Muscle of leg (tissue), 11 donors: ENCODE data around the gene CLDN15. TPM values are rescaled to one million over a fixed set of nuclear protein-coding genes. Genes with fewer than 3 reads are reported as not detected.

Source experiments
- DNase-seq: peaks from one replicate; pipeline ENCODE4 v3.0.0; 2013
- H3K27ac ChIP-seq: one replicate; pipeline ENCODE4 v1.5.1; 2013; ENCODE audit warnings: mild to moderate bottlenecking, low read length, control low read depth
- H3K27me3 ChIP-seq: one replicate; pipeline ENCODE4 v1.6.1; 2013; ENCODE audit warnings: low read length; ENCODE audit not compliant: control insufficient read depth, insufficient read depth
- H3K36me3 ChIP-seq: one replicate; pipeline ENCODE4 v1.6.1; 2013; ENCODE audit warnings: low read length; ENCODE audit not compliant: control insufficient read depth, insufficient read depth
- H3K4me1 ChIP-seq: one replicate; pipeline ENCODE4 v1.6.1; 2013; ENCODE audit warnings: low read length; ENCODE audit not compliant: control insufficient read depth, insufficient read depth
- H3K4me3 ChIP-seq: one replicate; pipeline ENCODE4 v1.5.1; 2013; ENCODE audit warnings: low read length, control low read depth
- H3K9me3 ChIP-seq: replicated peaks from 2 replicates; pipeline ENCODE4 v1.6.1; 2013; ENCODE audit warnings: low read depth, low read length; ENCODE audit not compliant: control insufficient read depth
- WGBS: methylation state at CpG from one replicate; pipeline ENCODE4 v1.1.5; 2013; ENCODE audit warnings: missing lambda C conversion rate; ENCODE audit not compliant: insufficient coverage; 5-methylcytosine and 5-hydroxymethylcytosine counted together
- polyA plus RNA-seq, 8 donors: library from polyadenylated mRNA; unstranded; fragments of 120-200 nt; gene quantifications; one replicate each; pipeline versions ENCODE4 v1.2.1 to v1.2.3, GENCODE V29; 2013; ENCODE audit warnings: inconsistent platforms in 1 of 8, low replicate concordance in 1 of 8; ENCODE audit not compliant: insufficient read length in 8 of 8, insufficient read depth in 1 of 8
- total RNA-seq: library from RNA; stranded (reverse); fragments of 120-200 nt; gene quantifications from one replicate; pipeline ENCODE4 v1.2.4, GENCODE V29; 2013

Gene CLDN15
- total and polyA plus RNA-seq, 9 donors, result 4.3 to 13.7 (median 6.6) TPM

DNA sequence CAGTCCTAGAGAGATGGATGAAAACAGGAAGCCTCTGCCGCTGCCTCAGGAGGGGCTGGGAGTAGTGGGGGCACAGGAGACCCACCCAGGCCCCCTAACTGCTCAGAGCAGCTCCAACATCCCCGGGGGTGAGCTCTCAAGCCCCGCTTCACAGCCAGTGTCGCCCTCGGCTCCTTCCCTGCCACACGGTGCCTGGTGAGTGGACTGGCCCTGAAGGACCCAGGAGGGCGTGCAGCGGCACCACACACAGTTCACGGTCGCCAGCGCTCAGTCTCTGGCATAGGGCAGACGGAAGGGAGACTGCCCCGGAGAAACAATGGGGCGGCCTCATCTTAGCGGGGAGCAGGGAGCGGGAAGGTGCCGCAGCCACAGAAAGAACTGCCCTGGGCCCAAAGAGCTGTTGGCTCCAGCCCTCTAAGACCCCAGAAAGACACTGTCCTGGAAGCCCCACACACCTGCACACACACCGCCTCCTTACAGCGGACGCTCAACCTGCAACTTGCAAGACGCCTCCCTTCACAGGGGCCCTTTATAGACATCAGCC, 1.2 kb downstream of the CLDN15 start:
- H3K27me3 ChIP-seq, result no peaks in the 10 kb centered on the region
- H3K4me1 ChIP-seq, result peaks cover 44% of the 10 kb centered on the region
- H3K27ac ChIP-seq, result no peak overlapping the region
- peaks cover 44% of the 10 kb centered on the region for H3K36me3 ChIP-seq
- no peak for DNase-seq
- WGBS, result 80% methylated on average over 7 of the region's 21 CpGs
- no peaks in the 10 kb centered on the region for H3K9me3 ChIP-seq
- no peak overlapping the region for H3K4me3 ChIP-seq

DNA sequence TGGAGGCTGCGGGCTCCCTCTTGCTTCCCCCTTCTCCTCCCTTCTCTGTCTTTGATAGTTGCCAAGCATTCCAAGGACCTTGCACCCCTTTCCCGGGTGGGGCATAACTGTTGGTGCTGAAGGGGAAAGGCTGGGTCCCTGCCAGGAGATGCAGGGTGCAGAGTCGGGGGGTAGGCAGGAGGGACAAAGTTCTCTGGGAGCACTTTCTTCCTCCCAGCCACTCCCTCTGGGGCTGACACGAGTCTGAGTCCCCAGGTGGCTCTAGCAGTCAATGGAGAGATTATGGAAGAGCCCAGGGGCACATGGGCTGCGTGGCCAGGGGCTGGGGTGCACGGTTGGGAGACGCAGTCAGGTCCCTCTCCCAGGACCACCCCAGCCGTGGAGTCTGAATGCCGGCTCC, 2.1 kb downstream of the CLDN15 start:
- no peak overlapping the region for H3K4me3 ChIP-seq
- WGBS, result no CpG with 5 or more reads among the region's 9 CpGs
- no peak for DNase-seq
- H3K36me3 ChIP-seq, result peaks cover 38% of the 10 kb centered on the region
- H3K9me3 ChIP-seq, result no peaks in the 10 kb centered on the region
- no peak overlapping the region for H3K27ac ChIP-seq
- no peaks in the 10 kb centered on the region for H3K27me3 ChIP-seq
- peaks cover 44% of the 10 kb centered on the region for H3K4me1 ChIP-seq

DNA sequence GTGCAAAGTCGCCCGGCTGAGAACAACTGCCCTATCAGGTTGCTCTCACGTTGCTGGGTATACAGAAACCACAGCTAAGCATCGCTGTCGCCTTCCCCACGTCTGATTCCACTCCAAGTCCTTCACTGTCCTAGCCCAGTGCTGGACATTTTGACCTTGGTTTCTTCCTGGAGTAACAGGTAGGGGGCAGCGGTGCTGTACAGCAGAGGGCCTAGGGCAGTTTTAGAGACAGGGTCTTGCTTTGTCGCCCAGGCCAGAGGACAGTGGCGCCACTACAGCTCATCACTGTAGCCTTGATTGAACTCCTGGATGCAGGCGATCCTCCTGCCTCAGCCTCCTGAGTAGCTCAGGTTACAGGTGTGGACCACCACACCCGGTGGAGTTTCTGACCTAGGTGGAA, 2.6 kb downstream of the CLDN15 start:
- no peaks in the 10 kb centered on the region for H3K9me3 ChIP-seq
- H3K4me3 ChIP-seq, result no peak overlapping the region
- H3K4me1 ChIP-seq, result peaks cover 43% of the 10 kb centered on the region
- H3K27me3 ChIP-seq, result no peaks in the 10 kb centered on the region
- H3K36me3 ChIP-seq, result peaks cover 33% of the 10 kb centered on the region
- H3K27ac ChIP-seq, result no peak overlapping the region
- 70% methylated on average over 11 of the region's 11 CpGs for WGBS
- DNase-seq, result no peak

GRCh38 chr7:101234636-101235035, 3.0 kb downstream of the CLDN15 start:
- Histone ChIP-seq H3K27me3 (no peaks in the 10 kb centered on the region), H3K4me1 (peaks cover 39% of the 10 kb centered on the region), H3K36me3 (peaks cover 32% of the 10 kb centered on the region), H3K27ac (no peak overlapping the region), H3K9me3 (no peaks in the 10 kb centered on the region), H3K4me3 (no peak overlapping the region)
- WGBS, result 84% methylated on average over 4 of the region's 5 CpGs
- DNase-seq, result no peak

DNA sequence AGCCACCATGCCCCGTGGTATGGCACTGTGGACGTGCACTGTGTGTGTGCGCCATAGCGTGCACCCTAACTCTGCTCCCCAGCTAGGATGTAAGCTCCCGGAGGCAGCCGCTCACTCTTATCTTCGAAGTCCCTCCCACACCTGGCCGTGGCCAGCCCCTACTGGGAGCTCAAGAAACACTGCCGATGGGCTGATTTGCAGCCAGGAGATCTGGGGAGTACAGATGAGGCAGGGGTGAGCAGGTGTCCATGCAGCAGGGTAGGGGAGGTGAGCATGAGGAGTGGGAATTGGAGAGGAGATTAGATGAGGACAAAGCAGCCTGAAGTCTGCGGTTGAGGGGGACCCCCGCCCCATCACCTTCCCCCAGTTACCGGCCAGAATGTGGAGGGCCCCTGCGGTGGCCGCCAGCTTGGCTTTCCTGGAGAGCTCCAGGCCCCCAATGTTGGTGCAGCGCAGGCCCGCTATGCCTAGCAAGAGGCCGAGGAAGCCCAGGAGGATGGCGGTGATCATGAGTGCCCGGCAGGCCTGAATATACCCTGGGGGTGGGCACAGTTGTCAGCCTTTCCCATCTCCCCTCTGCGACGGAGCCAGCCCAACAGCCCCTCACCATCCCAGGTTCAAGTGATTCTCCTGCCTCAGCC, 3.6 kb downstream of the CLDN15 start:
- Histone ChIP-seq H3K27me3 (no peaks in the 10 kb centered on the region), H3K4me1 (peaks cover 33% of the 10 kb centered on the region), H3K36me3 (peaks cover 27% of the 10 kb centered on the region), H3K4me3 (no peak overlapping the region), H3K9me3 (no peaks in the 10 kb centered on the region), H3K27ac (no peak overlapping the region)
- DNase-seq, result no peak
- WGBS, result 86% methylated on average over 14 of the region's 21 CpGs

DNA sequence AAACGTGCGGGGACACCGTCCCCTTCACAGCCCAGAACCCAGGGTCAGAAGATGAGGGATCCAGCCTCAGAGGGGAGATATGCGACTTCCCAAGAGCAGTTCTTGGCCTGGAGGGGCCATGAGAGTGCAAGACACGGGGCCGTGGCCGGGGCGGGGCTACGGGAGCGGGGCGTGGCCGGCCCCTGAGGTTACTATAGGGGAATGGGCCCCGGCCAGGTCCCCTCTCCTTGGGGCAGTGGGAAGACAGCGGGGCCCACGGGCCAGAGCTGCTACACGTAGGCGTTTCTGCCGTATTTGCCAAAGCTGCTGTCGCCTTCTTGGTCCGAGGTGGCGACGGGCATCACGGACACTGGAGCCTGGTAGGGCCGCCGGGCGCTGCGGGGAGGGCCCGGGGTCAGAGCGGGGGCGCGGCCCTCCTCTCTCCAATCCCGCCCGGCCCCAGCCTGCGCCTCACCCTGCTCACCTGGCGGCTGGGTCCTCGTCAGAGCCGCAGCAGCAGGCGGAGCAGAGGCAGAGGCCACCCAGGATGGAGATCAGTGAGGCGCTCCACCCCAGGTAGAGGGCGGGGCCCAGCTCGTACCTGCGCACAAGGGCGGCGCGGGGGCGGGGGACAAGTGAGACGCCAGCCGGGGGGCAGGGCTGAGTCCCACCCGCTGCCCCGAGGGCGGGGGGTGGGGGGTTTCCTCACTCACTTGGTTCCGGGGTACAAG, 5.3 kb downstream of the CLDN15 start:
- peaks cover 25% of the 10 kb centered on the region for H3K36me3 ChIP-seq
- no peaks in the 10 kb centered on the region for H3K27me3 ChIP-seq
- 4% methylated on average over 48 of the region's 52 CpGs for WGBS
- H3K9me3 ChIP-seq, result no peaks in the 10 kb centered on the region
- H3K27ac ChIP-seq, result no peak overlapping the region
- peaks cover 15% of the 10 kb centered on the region for H3K4me1 ChIP-seq
- DNase-seq, result no peak
- peak overlapping the region; percentile 5 for H3K4me3 ChIP-seq

- Histone ChIP-seq H3K27ac (peak overlapping the region; percentile 29), H3K36me3 (peaks cover 24% of the 10 kb centered on the region), H3K4me3 (no peak overlapping the region), H3K9me3 (no peaks in the 10 kb centered on the region), H3K4me1 (peaks cover 10% of the 10 kb centered on the region), H3K27me3 (no peaks in the 10 kb centered on the region)
- no peak for DNase-seq
- 72% methylated on average over 6 of the region's 7 CpGs for WGBS
These were observed 6.0 kb downstream of the CLDN15 start for GRCh38 chr7:101231644-101232043.

- Histone ChIP-seq H3K27me3 (no peaks in the 10 kb centered on the region), H3K4me3 (no peak overlapping the region), H3K4me1 (peaks cover 1% of the 10 kb centered on the region), H3K27ac (no peak overlapping the region), H3K9me3 (no peaks in the 10 kb centered on the region), H3K36me3 (peaks cover 44% of the 10 kb centered on the region)
- WGBS, result 96% methylated on average over 3 of the region's 9 CpGs
- no peak for DNase-seq
These were observed 10.9 kb downstream of the CLDN15 start for GRCh38 chr7:101226721-101227120.

- DNase-seq, result no peak
- peaks cover 48% of the 10 kb centered on the region for H3K36me3 ChIP-seq
- no peak overlapping the region for H3K4me3 ChIP-seq
- H3K9me3 ChIP-seq, result no peaks in the 10 kb centered on the region
- no peak overlapping the region for H3K27ac ChIP-seq
- 100% methylated on average over 2 of the region's 6 CpGs for WGBS
- no peaks in the 10 kb centered on the region for H3K4me1 ChIP-seq
- H3K27me3 ChIP-seq, result no peaks in the 10 kb centered on the region
These were observed 12.0 kb downstream of the CLDN15 start for GRCh38 chr7:101225650-101226049.

GRCh38 chr7:101223528-101223927, 14.1 kb downstream of the CLDN15 start:
- Histone ChIP-seq H3K36me3 (peaks cover 45% of the 10 kb centered on the region), H3K4me3 (no peak overlapping the region), H3K27ac (no peak overlapping the region), H3K9me3 (no peaks in the 10 kb centered on the region), H3K27me3 (no peaks in the 10 kb centered on the region), H3K4me1 (peaks cover 7% of the 10 kb centered on the region)
- 96% methylated on average over 9 of the region's 15 CpGs for WGBS
- no peak for DNase-seq
